Measurements from ENCODE around the gene MARK3.

- no peak for TF ChIP-seq CTCF (IDR thresholded peaks at IDR 0.05)
- TF ChIP-seq POLR2A (IDR thresholded peaks at IDR 0.05): no peak
Observed at GRCh38 chr14:103443111-103443510, 57.9 kb downstream of the MARK3 start.

Data from lower leg skin (tissue), 3 donors.